GM12878 (cell line): ENCODE measurements around the gene ECPAS. TPM values are rescaled to one million over a fixed set of nuclear protein-coding genes. Genes with fewer than 3 reads are reported as not detected.
A peak's percentile ranks its signal among the peaks of the same experiment; 100 is the strongest.

Source experiments
- ATAC-seq: fragments of 200-7000 bp; cut with Tn5 transposase; 3 replicates; pipeline ENCODE4 v1.9.1; 2020; ENCODE audit warnings: mild to moderate bottlenecking, moderate library complexity
- BruUV-seq: library from RNA; stranded (reverse); fragments of 400-500 nt; replicated peaks from 2 replicates; lab custom pipeline; 2021; lab: Mats Ljungman, UMichigan
- CTCF ChIA-PET: fragments of 300-600 bp; sonication (Branson Sonifier 250); formaldehyde crosslinking; extraction: SDS; loops from one replicate; lab custom pipeline; 2021; ENCODE audit warnings: inconsistent platforms; lab: Yijun Ruan, JAX
- POLR2A ChIA-PET: fragments of 350-600 bp; formaldehyde crosslinking; extraction: SDS; loops from one replicate; lab custom pipeline; 2021; ENCODE audit warnings: inconsistent platforms; lab: Charles Lee
- RAD21 ChIA-PET: fragments of 300-600 bp; sonication (Branson Sonifier 250); formaldehyde crosslinking; loops from one replicate; lab custom pipeline; 2023; ENCODE audit warnings: antibody characterized with exemption; ENCODE audit not compliant: unreplicated experiment; lab: Charles Lee
- SMC1A ChIA-PET: fragments of 300-600 bp; sonication (Branson Sonifier 250); formaldehyde crosslinking; loops from one replicate; lab custom pipeline; 2023; ENCODE audit not compliant: unreplicated experiment, uncharacterized antibody; lab: Charles Lee
- DNase-seq: peaks from one replicate; pipeline ENCODE4 v3.0.0-alpha.2; 2011; ENCODE audit warnings: low read depth, low spot score
- FAIRE-seq: peaks from 3 replicates; lab custom pipeline; 2011; peaks lifted over from hg19 to GRCh38; lab: Jason Lieb, UNC
- H2AFZ ChIP-seq: 2 replicates; pipeline ENCODE4 v1.6.0; 2011; ENCODE audit warnings: low read depth, low read length, control low read depth; ENCODE audit not compliant: control insufficient read depth
- H3K27ac ChIP-seq: 2 replicates; pipeline ENCODE4 v1.5.1; 2011; ENCODE audit warnings: control low read depth; ENCODE audit not compliant: control insufficient read depth, insufficient read depth
- H3K27me3 ChIP-seq, 2 experiments: replicated peaks in 1 of 2; 2 replicates each; pipeline versions ENCODE4 v1.6.0 to v1.6.1; 2011; ENCODE audit warnings: low read length in 1 of 2; ENCODE audit not compliant: control insufficient read depth in 2 of 2, insufficient read depth in 2 of 2
- H3K36me3 ChIP-seq, 2 experiments: 2 replicates each; pipeline ENCODE4 v1.5.1; 2011; ENCODE audit warnings: low read length in 1 of 2; ENCODE audit not compliant: control insufficient read depth in 2 of 2, insufficient read depth in 2 of 2
- H3K4me1 ChIP-seq: 2 replicates; pipeline ENCODE4 v1.6.1; 2011; ENCODE audit warnings: mild to moderate bottlenecking, low read length, moderate library complexity, mixed read lengths; ENCODE audit not compliant: control insufficient read depth, insufficient read depth
- H3K4me2 ChIP-seq: 2 replicates; pipeline ENCODE4 v1.6.0; 2011; ENCODE audit warnings: control low read depth; ENCODE audit not compliant: control insufficient read depth, insufficient read depth
- H3K4me3 ChIP-seq: fragments of 200-600 bp; sonication (generic); 2 replicates; pipeline ENCODE4 v1.5.1; 2016
- H3K79me2 ChIP-seq: 2 replicates; pipeline ENCODE4 v1.6.0; 2011; ENCODE audit warnings: low read length; ENCODE audit not compliant: control insufficient read depth, insufficient read depth
- H3K9ac ChIP-seq: 2 replicates; pipeline ENCODE4 v1.8.0; 2011; ENCODE audit warnings: low read length, control low read depth, mixed read lengths; ENCODE audit not compliant: control insufficient read depth, insufficient read depth
- H3K9me3 ChIP-seq: replicated peaks from 3 replicates; pipeline ENCODE4 v1.5.1; 2011; ENCODE audit warnings: mild to moderate bottlenecking, low read length; ENCODE audit not compliant: control insufficient read depth, insufficient read depth
- H4K20me1 ChIP-seq: 2 replicates; pipeline ENCODE4 v1.6.0; 2011; ENCODE audit not compliant: control insufficient read depth, insufficient read depth
- CBX5 ChIP-seq: sonication (generic); IDR thresholded peaks from 2 replicates; pipeline ENCODE4 v1.6.1; 2016; ENCODE audit warnings: low read depth, moderate library complexity, mild to moderate bottlenecking, inconsistent platforms
- CHD2 ChIP-seq: IDR thresholded peaks from 2 replicates; pipeline ENCODE4 v1.6.1; 2011; ENCODE audit warnings: low read depth, low read length, improper control_type of control experiment, borderline replicate concordance
- EED ChIP-seq: sonication (generic); IDR thresholded peaks from 2 replicates; pipeline ENCODE4 v1.6.1; 2016; ENCODE audit warnings: antibody characterized with exemption, low read depth
- ETV6 ChIP-seq, 2 experiments: fragments of 450-650 bp in 1 of 2; IDR thresholded peaks in 1 of 2; conservative IDR thresholded peaks in 1 of 2; 2 replicates each; pipeline ENCODE4 v1.6.1; 2014; ENCODE audit warnings: antibody characterized with exemption in 1 of 2, borderline replicate concordance in 1 of 2, low read depth in 1 of 2, mild to moderate bottlenecking in 1 of 2, moderate library complexity in 1 of 2
- HDAC6 ChIP-seq: fragments of 200-600 bp; sonication (generic); IDR thresholded peaks from one replicate; pipeline ENCODE4 v1.8.0; 2017; ENCODE audit warnings: antibody characterized with exemption; ENCODE audit not compliant: unreplicated experiment
- MYB ChIP-seq: fragments of 150-350 bp; IDR thresholded peaks from 2 replicates; pipeline ENCODE4 v1.6.1; 2014; ENCODE audit warnings: mild to moderate bottlenecking, low read depth, low read length, borderline replicate concordance
- NRF1 ChIP-seq: conservative IDR thresholded peaks from 2 replicates; pipeline ENCODE4 v1.6.1; 2011; ENCODE audit warnings: mild to moderate bottlenecking, low read depth, low read length, improper control_type of control experiment
- PKNOX1 ChIP-seq: fragments of 450-650 bp; IDR thresholded peaks from 2 replicates; pipeline ENCODE4 v1.6.1; 2016; ENCODE audit warnings: mild to moderate bottlenecking
- RAD21 ChIP-seq: IDR thresholded peaks from 2 replicates; pipeline ENCODE4 v1.6.1; 2011; ENCODE audit warnings: mild to moderate bottlenecking, low read depth, low read length, moderate library complexity; ENCODE audit not compliant: insufficient read depth
- RAD51 ChIP-seq: fragments of 450-650 bp; IDR thresholded peaks from 2 replicates; pipeline ENCODE4 v1.6.1; 2016; ENCODE audit warnings: moderate library complexity, mild to moderate bottlenecking, inconsistent platforms
- SMAD1 ChIP-seq: fragments of 450-650 bp; IDR thresholded peaks from 2 replicates; pipeline ENCODE4 v1.6.1; 2018; ENCODE audit warnings: mild to moderate bottlenecking, low read depth; ENCODE audit not compliant: partially characterized antibody
- SREBF2 ChIP-seq: IDR thresholded peaks from 2 replicates; pipeline ENCODE4 v1.6.1; 2012; ENCODE audit warnings: mild to moderate bottlenecking, low read length
- YY1 ChIP-seq: IDR thresholded peaks from 2 replicates; pipeline ENCODE4 v1.6.1; 2011; ENCODE audit warnings: low read depth, mild to moderate bottlenecking, low read length
- WGBS: methylation state at CpG from one replicate; pipeline ENCODE4 v1.1.6; 2016; ENCODE audit warnings: low lambda C conversion rate; ENCODE audit not compliant: insufficient replicate concordance, insufficient coverage; ENCODE audit errors: missing lambda C conversion rate; 5-methylcytosine and 5-hydroxymethylcytosine counted together
- in situ Hi-C: fragments of 300-500 bp; cut with MboI; formaldehyde crosslinking; loops from 9 replicates; pipeline ENCODE4 v1.14.3; 2018; ENCODE audit warnings: mixed read lengths
- intact Hi-C: fragments of 100-400 bp; cut with micrococcal nuclease; formaldehyde crosslinking; loops from one replicate; pipeline ENCODE4 v1.14.2; 2022; ENCODE audit not compliant: unreplicated experiment
- polyA plus RNA-seq, 11 experiments: library from polyadenylated mRNA; depleted of rRNA in 4 of 11; unstranded in 6 of 11; stranded (reverse) in 5 of 11; fragments of >200 nt; fragmentation: Nextera tagmentation in 4 of 11; fragmentation: Illumina TruSeq in 1 of 11; extraction: Ambion mirVana in 4 of 11; extraction: Trizol in 1 of 11; gene quantifications; 1 replicate in 1 of 11; 2 replicates in 10 of 11; pipeline versions ENCODE4 v1.2.1 to v1.2.3, GENCODE V29; 2011 to 2016; ENCODE audit warnings: inconsistent platforms in 2 of 11, missing spikeins in 2 of 11, low read depth in 1 of 11
- total RNA-seq, 4 experiments: library from RNA; depleted of rRNA in 3 of 4; stranded (reverse); fragments of >200 nt in 3 of 4; fragmentation: Illumina TruSeq in 1 of 4; extraction: Trizol in 1 of 4; gene quantifications; 2 replicates each; pipeline versions ENCODE4 v1.2.1 to v1.2.3, GENCODE V29; 2013 to 2021
- TF ChIP-seq, protein P1 (sequence below): IDR thresholded peaks from 2 replicates; pipeline ENCODE4 v1.6.1; 2012; ENCODE audit warnings: mild to moderate bottlenecking, low read depth, low read length
- TF ChIP-seq, protein P2 (sequence below): fragments of 450-650 bp; IDR thresholded peaks from 2 replicates; pipeline ENCODE4 v1.6.1; 2016; ENCODE audit warnings: mild to moderate bottlenecking

ECPAS gene
- total and polyA plus RNA-seq, 10 of the 15 experiments (the other 5 are each of a cell fraction or from before 2014, with no cell fraction given), result 11.2 to 69.8 (median 50.1) TPM

- no peak for TF ChIP-seq ETV6 (conservative IDR thresholded peaks at IDR 0.05 in 1 of 2, IDR thresholded peaks at IDR 0.05 in 1 of 2; ENCODE audit: borderline replicate concordance in 1 of 2, low read depth in 1 of 2)
- TF ChIP-seq PKNOX1, result no peak
- TF ChIP-seq RAD21, result peak; percentile 21; the same call in 1 of the 2 replicates
- no peak for TF ChIP-seq MYB
Observed at GRCh38 chr9:111399772-111400563, 84.2 kb downstream of the ECPAS start (continued).

DNA sequence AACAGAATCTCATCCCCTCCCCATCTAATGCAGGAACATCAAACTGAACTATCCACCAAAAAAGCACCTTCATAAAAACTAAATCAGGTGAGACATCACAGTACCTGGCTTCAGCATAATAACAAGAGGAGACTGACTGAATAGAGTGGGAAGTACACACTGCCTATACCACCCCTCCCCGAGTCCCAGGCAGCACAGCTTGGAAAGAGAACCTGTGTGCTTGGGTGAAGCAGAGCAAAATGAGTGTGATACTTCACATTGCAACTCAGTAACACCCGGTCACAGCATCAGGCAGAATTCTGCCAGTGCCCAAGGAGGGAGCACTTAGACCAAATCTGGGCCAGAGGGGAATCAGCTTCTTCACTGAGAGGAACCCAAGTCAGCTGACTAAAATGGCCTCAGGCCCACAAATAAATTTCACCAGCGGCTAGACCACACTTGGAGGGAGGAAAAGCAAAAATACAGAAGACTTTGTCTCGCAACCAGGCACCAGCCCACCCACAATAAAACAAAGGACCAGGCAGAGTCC is 84.9 kb downstream of the ECPAS start:
- Histone ChIP-seq H3K27me3 (no peaks in the 10 kb centered on the region), H3K9ac (no peak overlapping the region), H2AFZ (no peak overlapping the region), H3K4me3 (no peak overlapping the region), H3K79me2 (no peaks in the 10 kb centered on the region), H3K9me3 (peaks cover 13% of the 10 kb centered on the region), H3K36me3 (peaks cover 10 to 29% of the 10 kb centered on the region in 2 experiments), H4K20me1 (no peaks in the 10 kb centered on the region; the same call in 1 of the 2 replicates), H3K27ac (no peak overlapping the region), H3K4me1 (no peaks in the 10 kb centered on the region), H3K4me2 (no peak overlapping the region)
- no peak for DNase-seq
- ChIA-PET RAD21 (no interaction called here), POLR2A (no interaction called here), SMC1A (interaction anchor here (0.7 to 0.9 kb wide), 2 partner anchors 10 to 222 kb away, joined by 3 to 4 read pairs; no protein-coding TSS in a partner anchor), CTCF (interaction anchor here (0.7 kb wide), 1 partner anchor 70 kb away, joined by 3 read pairs; no protein-coding TSS in a partner anchor)
- in situ Hi-C loops (no loop called here), intact Hi-C loops (loop anchor here (10.0 kb wide), 1 partner anchor 764 kb away; no protein-coding TSS in a partner anchor)
- no TSS peak for BruUV-seq
- no peak for FAIRE-seq
- 89% methylated on average over 4 of the region's 4 CpGs for WGBS
- ATAC-seq, result no peak
- no peak for TF ChIP-seq RAD51
- TF ChIP-seq SREBF2, result no peak
- TF ChIP-seq, protein P1, sequence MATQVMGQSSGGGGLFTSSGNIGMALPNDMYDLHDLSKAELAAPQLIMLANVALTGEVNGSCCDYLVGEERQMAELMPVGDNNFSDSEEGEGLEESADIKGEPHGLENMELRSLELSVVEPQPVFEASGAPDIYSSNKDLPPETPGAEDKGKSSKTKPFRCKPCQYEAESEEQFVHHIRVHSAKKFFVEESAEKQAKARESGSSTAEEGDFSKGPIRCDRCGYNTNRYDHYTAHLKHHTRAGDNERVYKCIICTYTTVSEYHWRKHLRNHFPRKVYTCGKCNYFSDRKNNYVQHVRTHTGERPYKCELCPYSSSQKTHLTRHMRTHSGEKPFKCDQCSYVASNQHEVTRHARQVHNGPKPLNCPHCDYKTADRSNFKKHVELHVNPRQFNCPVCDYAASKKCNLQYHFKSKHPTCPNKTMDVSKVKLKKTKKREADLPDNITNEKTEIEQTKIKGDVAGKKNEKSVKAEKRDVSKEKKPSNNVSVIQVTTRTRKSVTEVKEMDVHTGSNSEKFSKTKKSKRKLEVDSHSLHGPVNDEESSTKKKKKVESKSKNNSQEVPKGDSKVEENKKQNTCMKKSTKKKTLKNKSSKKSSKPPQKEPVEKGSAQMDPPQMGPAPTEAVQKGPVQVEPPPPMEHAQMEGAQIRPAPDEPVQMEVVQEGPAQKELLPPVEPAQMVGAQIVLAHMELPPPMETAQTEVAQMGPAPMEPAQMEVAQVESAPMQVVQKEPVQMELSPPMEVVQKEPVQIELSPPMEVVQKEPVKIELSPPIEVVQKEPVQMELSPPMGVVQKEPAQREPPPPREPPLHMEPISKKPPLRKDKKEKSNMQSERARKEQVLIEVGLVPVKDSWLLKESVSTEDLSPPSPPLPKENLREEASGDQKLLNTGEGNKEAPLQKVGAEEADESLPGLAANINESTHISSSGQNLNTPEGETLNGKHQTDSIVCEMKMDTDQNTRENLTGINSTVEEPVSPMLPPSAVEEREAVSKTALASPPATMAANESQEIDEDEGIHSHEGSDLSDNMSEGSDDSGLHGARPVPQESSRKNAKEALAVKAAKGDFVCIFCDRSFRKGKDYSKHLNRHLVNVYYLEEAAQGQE, result no peak
- TF ChIP-seq, protein P2, sequence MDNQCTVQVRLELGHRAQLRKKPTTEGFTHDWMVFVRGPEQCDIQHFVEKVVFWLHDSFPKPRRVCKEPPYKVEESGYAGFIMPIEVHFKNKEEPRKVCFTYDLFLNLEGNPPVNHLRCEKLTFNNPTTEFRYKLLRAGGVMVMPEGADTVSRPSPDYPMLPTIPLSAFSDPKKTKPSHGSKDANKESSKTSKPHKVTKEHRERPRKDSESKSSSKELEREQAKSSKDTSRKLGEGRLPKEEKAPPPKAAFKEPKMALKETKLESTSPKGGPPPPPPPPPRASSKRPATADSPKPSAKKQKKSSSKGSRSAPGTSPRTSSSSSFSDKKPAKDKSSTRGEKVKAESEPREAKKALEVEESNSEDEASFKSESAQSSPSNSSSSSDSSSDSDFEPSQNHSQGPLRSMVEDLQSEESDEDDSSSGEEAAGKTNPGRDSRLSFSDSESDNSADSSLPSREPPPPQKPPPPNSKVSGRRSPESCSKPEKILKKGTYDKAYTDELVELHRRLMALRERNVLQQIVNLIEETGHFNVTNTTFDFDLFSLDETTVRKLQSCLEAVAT, result no peak
- no peak for TF ChIP-seq YY1
- TF ChIP-seq EED, result no peak
- TF ChIP-seq HDAC6, result no peak
- TF ChIP-seq CHD2, result no peak
- TF ChIP-seq SMAD1, result no peak
- no peak for TF ChIP-seq CBX5
- no peak for TF ChIP-seq NRF1
- TF ChIP-seq ETV6 (conservative IDR thresholded peaks at IDR 0.05 in 1 of 2, IDR thresholded peaks at IDR 0.05 in 1 of 2; ENCODE audit: borderline replicate concordance in 1 of 2, low read depth in 1 of 2), result no peak
